ENCODE results near the gene MLANA.
"Not testable (repeated sequence)": the region's sequence is repeated elsewhere in the genome, so short reads cannot be mapped to it uniquely, and the experiment has no call there.

The MLANA gene

GRCh38 chr9:5879419-5880181 lies 11.1 kb upstream of the MLANA start:
- Histone ChIP-seq H3K4me3 (no peak overlapping the region), H3K4me1 (no peaks in the 10 kb centered on the region; the same call in 1 of the 2 replicates), H3K9ac (no peak overlapping the region), H3K27ac (no peak overlapping the region), H4K20me1 (no peaks in the 10 kb centered on the region), H3K4me2 (no peak overlapping the region), H3K9me3 (no peaks in the 10 kb centered on the region), H3K36me3 (no peaks in the 10 kb centered on the region), H3K27me3 (no peaks in the 10 kb centered on the region)
- no peak for TF ChIP-seq Cebpa-rat (IDR thresholded peaks at IDR 0.05)

GRCh38 chr9:5882244-5883012 lies 8.3 kb upstream of the MLANA start:
- not testable (repeated sequence) for H3K36me3 ChIP-seq, H3K4me2 ChIP-seq, H3K9me3 ChIP-seq, H3K27me3 ChIP-seq, H3K27ac ChIP-seq, H3K4me1 ChIP-seq, H3K9ac ChIP-seq, H4K20me1 ChIP-seq, H3K4me3 ChIP-seq

GRCh38 chr9:5884191-5884590 lies 6.5 kb upstream of the MLANA start:
- Histone ChIP-seq H3K27me3 (no peaks in the 10 kb centered on the region), H3K27ac (no peak overlapping the region), H3K4me2 (no peak overlapping the region), H3K9me3 (no peaks in the 10 kb centered on the region), H3K4me1 (no peaks in the 10 kb centered on the region; the same call in 1 of the 2 replicates), H3K4me3 (no peak overlapping the region), H3K9ac (no peak overlapping the region), H3K36me3 (no peaks in the 10 kb centered on the region), H4K20me1 (no peaks in the 10 kb centered on the region)
- TF ChIP-seq Cebpa-rat (IDR thresholded peaks at IDR 0.05): no peak

GRCh38 chr9:5886114-5886939 lies 4.4 kb upstream of the MLANA start:
- H3K4me3 ChIP-seq: no peak overlapping the region
- H3K4me1 ChIP-seq: no peaks in the 10 kb centered on the region
- no peak overlapping the region for H3K27ac ChIP-seq
- H3K9ac ChIP-seq: no peak overlapping the region
- no peak for TF ChIP-seq Cebpa-rat (IDR thresholded peaks at IDR 0.05)
- H4K20me1 ChIP-seq: no peaks in the 10 kb centered on the region
- no peak overlapping the region for H3K4me2 ChIP-seq
- no peaks in the 10 kb centered on the region for H3K36me3 ChIP-seq
- H3K27me3 ChIP-seq: no peaks in the 10 kb centered on the region
- no peaks in the 10 kb centered on the region for H3K9me3 ChIP-seq

- no peaks in the 10 kb centered on the region for H3K9me3 ChIP-seq
Observed at GRCh38 chr9:5892456-5893133, 1.9 kb downstream of the MLANA start.

GRCh38 chr9:5893134-5893505 lies 2.4 kb downstream of the MLANA start:
- no peak overlapping the region for H3K4me2 ChIP-seq

More at GRCh38 chr9:5892456-5893133, 1.9 kb downstream of the MLANA start:
- TF ChIP-seq Cebpa-rat (IDR thresholded peaks at IDR 0.05): no peak
- Histone ChIP-seq H3K27me3 (no peaks in the 10 kb centered on the region), H3K36me3 (peaks cover 18% of the 10 kb centered on the region; the same call in 1 of the 2 replicates), H3K4me1 (no peaks in the 10 kb centered on the region), H3K4me2 (no peak overlapping the region), H3K27ac (no peak overlapping the region), H4K20me1 (no peaks in the 10 kb centered on the region), H3K4me3 (no peak overlapping the region), H3K9ac (no peak overlapping the region)

GRCh38 chr9:5893591-5894236 lies 3.0 kb downstream of the MLANA start:
- no peaks in the 10 kb centered on the region for H3K9me3 ChIP-seq
- H3K9ac ChIP-seq: no peak overlapping the region
- no peak for TF ChIP-seq Cebpa-rat (IDR thresholded peaks at IDR 0.05)

More at GRCh38 chr9:5893134-5893505, 2.4 kb downstream of the MLANA start:
- peaks cover 23% of the 10 kb centered on the region; the same call in 1 of the 2 replicates for H3K36me3 ChIP-seq
- H3K27ac ChIP-seq: no peak overlapping the region
- H3K4me3 ChIP-seq: no peak overlapping the region
- H3K9ac ChIP-seq: no peak overlapping the region
- no peaks in the 10 kb centered on the region for H3K27me3 ChIP-seq
- no peaks in the 10 kb centered on the region for H3K9me3 ChIP-seq
- TF ChIP-seq Cebpa-rat (IDR thresholded peaks at IDR 0.05): no peak
- H4K20me1 ChIP-seq: no peaks in the 10 kb centered on the region
- no peaks in the 10 kb centered on the region for H3K4me1 ChIP-seq

GRCh38 chr9:5894237-5894959 lies 3.7 kb downstream of the MLANA start:
- Histone ChIP-seq H3K27me3 (no peaks in the 10 kb centered on the region), H4K20me1 (no peaks in the 10 kb centered on the region), H3K4me2 (no peak overlapping the region), H3K9ac (no peak overlapping the region), H3K36me3 (peaks cover 25% of the 10 kb centered on the region; the same call in 1 of the 2 replicates), H3K4me1 (no peaks in the 10 kb centered on the region), H3K27ac (no peak overlapping the region), H3K9me3 (no peaks in the 10 kb centered on the region), H3K4me3 (no peak overlapping the region)
- no peak for TF ChIP-seq Cebpa-rat (IDR thresholded peaks at IDR 0.05)

More at GRCh38 chr9:5893591-5894236, 3.0 kb downstream of the MLANA start:
- Histone ChIP-seq H3K36me3 (peaks cover 25% of the 10 kb centered on the region; the same call in 1 of the 2 replicates), H3K4me1 (no peaks in the 10 kb centered on the region), H3K27me3 (no peaks in the 10 kb centered on the region), H3K27ac (no peak overlapping the region), H3K4me2 (no peak overlapping the region), H4K20me1 (no peaks in the 10 kb centered on the region), H3K4me3 (no peak overlapping the region)

Measured in BLaER1 (cell line).